Activated naive CD4-positive, alpha-beta T cell treated with anti-CD3 and anti-CD28 coated beads, Interleukin-2, amount 10 ng/mL, durations not matched to agents 7 days and 5 days (primary cell): Measurements from ENCODE around the gene MGAT5B.
A peak's percentile ranks its signal among the peaks of the same experiment; 100 is the strongest.
"Not testable (repeated sequence)": the region's sequence is repeated elsewhere in the genome, so short reads cannot be mapped to it uniquely, and the experiment has no call there.

Experiments
- CTCF ChIA-PET: fragments of 350-600 bp; sonication (Branson Sonifier 250); formaldehyde crosslinking; loops from one replicate; lab custom pipeline; 2021; ENCODE audit warnings: antibody characterized with exemption; lab: Charles Lee
- DNase-seq: peaks from one replicate; pipeline ENCODE4 v3.0.0-alpha.2; 2020
- H3K27ac Mint-ChIP-seq: one replicate; pipeline ENCODE4 v1.8.0; 2021; ENCODE audit warnings: mild to moderate bottlenecking, moderate library complexity, mixed read lengths
- H3K27me3 Mint-ChIP-seq: one replicate; pipeline ENCODE4 v1.8.0; 2021; ENCODE audit warnings: mild to moderate bottlenecking, mixed read lengths
- H3K36me3 Mint-ChIP-seq: one replicate; pipeline ENCODE4 v1.8.0; 2021; ENCODE audit warnings: mixed read lengths
- H3K4me1 Mint-ChIP-seq: one replicate; pipeline ENCODE4 v1.8.0; 2021; ENCODE audit warnings: mixed read lengths
- H3K4me3 Mint-ChIP-seq: one replicate; pipeline ENCODE4 v1.8.0; 2021; ENCODE audit warnings: mild to moderate bottlenecking, moderate library complexity, mixed read lengths
- H3K9me3 Mint-ChIP-seq: one replicate; pipeline ENCODE4 v1.8.0; 2021; ENCODE audit warnings: mixed read lengths

Gene MGAT5B

GRCh38 chr17:76970228-76970627, 102.0 kb downstream of the MGAT5B start:
- CTCF ChIA-PET, result interaction anchor here (0.9 kb wide), 1 partner anchor 86 kb away, joined by 3 read pairs; no protein-coding TSS in a partner anchor
- H3K36me3 Mint-ChIP-seq, H3K27ac Mint-ChIP-seq, H3K9me3 Mint-ChIP-seq, DNase-seq: not testable (repeated sequence)
- H3K27me3 Mint-ChIP-seq, result peaks cover 89% of the 10 kb centered on the region
- peaks cover 19% of the 10 kb centered on the region for H3K4me1 Mint-ChIP-seq
- H3K4me3 Mint-ChIP-seq, result peak overlapping the region; percentile 5

GRCh38 chr17:76972046-76972641, 103.9 kb downstream of the MGAT5B start:
- peaks cover 75% of the 10 kb centered on the region for H3K27me3 Mint-ChIP-seq
- no peak overlapping the region for H3K27ac Mint-ChIP-seq
- peaks cover 19% of the 10 kb centered on the region for H3K4me1 Mint-ChIP-seq
- CTCF ChIA-PET, result interaction anchor here (1.0 to 1.5 kb wide), 2 partner anchors 102 to 114 kb away, joined by 3 read pairs; no protein-coding TSS in a partner anchor
- H3K36me3 Mint-ChIP-seq, result peaks cover 1% of the 10 kb centered on the region
- H3K4me3 Mint-ChIP-seq, result no peak overlapping the region
- peaks cover 16% of the 10 kb centered on the region for H3K9me3 Mint-ChIP-seq
- no peak for DNase-seq

- no peak for DNase-seq
- peaks cover 1% of the 10 kb centered on the region for H3K36me3 Mint-ChIP-seq
- CTCF ChIA-PET, result interaction anchor here (1.0 to 1.5 kb wide), 3 partner anchors 9 to 103 kb away, joined by 3 read pairs; no protein-coding TSS in a partner anchor
- no peak overlapping the region for H3K4me3 Mint-ChIP-seq
- peaks cover 68% of the 10 kb centered on the region for H3K27me3 Mint-ChIP-seq
- peaks cover 19% of the 10 kb centered on the region for H3K4me1 Mint-ChIP-seq
- H3K27ac Mint-ChIP-seq, result no peak overlapping the region
- peaks cover 23% of the 10 kb centered on the region for H3K9me3 Mint-ChIP-seq
These were observed 104.8 kb downstream of the MGAT5B start for GRCh38 chr17:76973040-76973439.

GRCh38 chr17:76974721-76975120, 106.5 kb downstream of the MGAT5B start:
- H3K27ac Mint-ChIP-seq, result no peak overlapping the region
- no peak overlapping the region for H3K4me3 Mint-ChIP-seq
- DNase-seq, result no peak
- H3K27me3 Mint-ChIP-seq, result peaks cover 52% of the 10 kb centered on the region
- H3K9me3 Mint-ChIP-seq, result peaks cover 31% of the 10 kb centered on the region
- H3K36me3 Mint-ChIP-seq, result peaks cover 10% of the 10 kb centered on the region
- H3K4me1 Mint-ChIP-seq, result peaks cover 6% of the 10 kb centered on the region
- CTCF ChIA-PET, result no interaction called here

GRCh38 chr17:76978050-76978449, 109.8 kb downstream of the MGAT5B start:
- H3K27ac Mint-ChIP-seq, DNase-seq, H3K4me3 Mint-ChIP-seq, CTCF ChIA-PET, H3K36me3 Mint-ChIP-seq: not testable (repeated sequence)
- peaks cover 31% of the 10 kb centered on the region for H3K9me3 Mint-ChIP-seq
- peaks cover 25% of the 10 kb centered on the region for H3K27me3 Mint-ChIP-seq
- peaks cover 22% of the 10 kb centered on the region for H3K4me1 Mint-ChIP-seq

GRCh38 chr17:76981545-76982295, 113.5 kb downstream of the MGAT5B start:
- no peak for DNase-seq
- Mint-ChIP-seq H3K4me1 (peaks cover 28% of the 10 kb centered on the region), H3K27me3 (peaks cover 10% of the 10 kb centered on the region), H3K36me3 (peaks cover 8% of the 10 kb centered on the region), H3K9me3 (peaks cover 18% of the 10 kb centered on the region), H3K27ac (peak overlapping the region; percentile 90), H3K4me3 (no peak overlapping the region)
- CTCF ChIA-PET, result interaction anchor here (1.7 kb wide), 1 partner anchor 9 kb away, joined by 3 read pairs; no protein-coding TSS in a partner anchor

GRCh38 chr17:76982408-76983074, 114.3 kb downstream of the MGAT5B start:
- Mint-ChIP-seq H3K27ac (peak overlapping the region; percentile 90), H3K27me3 (peaks cover 9% of the 10 kb centered on the region), H3K4me3 (no peak overlapping the region), H3K9me3 (peaks cover 11% of the 10 kb centered on the region), H3K36me3 (peaks cover 8% of the 10 kb centered on the region), H3K4me1 (peaks cover 28% of the 10 kb centered on the region)
- CTCF ChIA-PET, result interaction anchor here (1.7 kb wide), 1 partner anchor 10 kb away, joined by 3 read pairs; no protein-coding TSS in a partner anchor
- DNase-seq, result peak; percentile 68

GRCh38 chr17:76983075-76983775, 115.0 kb downstream of the MGAT5B start:
- Mint-ChIP-seq H3K4me1 (peaks cover 28% of the 10 kb centered on the region), H3K4me3 (no peak overlapping the region), H3K9me3 (peaks cover 6% of the 10 kb centered on the region), H3K27ac (peak overlapping the region; percentile 90), H3K27me3 (peaks cover 15% of the 10 kb centered on the region), H3K36me3 (peaks cover 7% of the 10 kb centered on the region)
- DNase-seq, result no peak
- CTCF ChIA-PET, result no interaction called here

- CTCF ChIA-PET, result no interaction called here
- Mint-ChIP-seq H3K9me3 (no peaks in the 10 kb centered on the region), H3K4me3 (no peak overlapping the region), H3K27ac (no peak overlapping the region), H3K27me3 (peaks cover 29% of the 10 kb centered on the region), H3K36me3 (no peaks in the 10 kb centered on the region), H3K4me1 (peaks cover 23% of the 10 kb centered on the region)
- DNase-seq, result no peak
These were observed 118.2 kb downstream of the MGAT5B start for GRCh38 chr17:76986365-76986764.

- Mint-ChIP-seq H3K9me3 (no peaks in the 10 kb centered on the region), H3K4me3 (no peak overlapping the region), H3K4me1 (peaks cover 11% of the 10 kb centered on the region), H3K27me3 (peaks cover 35% of the 10 kb centered on the region), H3K36me3 (no peaks in the 10 kb centered on the region), H3K27ac (no peak overlapping the region)
- DNase-seq, result no peak
- CTCF ChIA-PET, result no interaction called here
These were observed 119.4 kb downstream of the MGAT5B start for GRCh38 chr17:76987486-76988093.

GRCh38 chr17:76988796-76989195, 120.6 kb downstream of the MGAT5B start:
- Mint-ChIP-seq H3K27me3 (peaks cover 35% of the 10 kb centered on the region), H3K27ac (no peak overlapping the region), H3K4me1 (peaks cover 6% of the 10 kb centered on the region), H3K9me3 (no peaks in the 10 kb centered on the region), H3K4me3 (no peak overlapping the region), H3K36me3 (no peaks in the 10 kb centered on the region)
- CTCF ChIA-PET, result no interaction called here
- no peak for DNase-seq

GRCh38 chr17:76989519-76989918, 121.3 kb downstream of the MGAT5B start:
- H3K36me3 Mint-ChIP-seq, result no peaks in the 10 kb centered on the region
- CTCF ChIA-PET, result no interaction called here
- peaks cover 35% of the 10 kb centered on the region for H3K27me3 Mint-ChIP-seq
- no peak overlapping the region for H3K27ac Mint-ChIP-seq
- no peak for DNase-seq
- H3K4me1 Mint-ChIP-seq, result peaks cover 14% of the 10 kb centered on the region
- no peaks in the 10 kb centered on the region for H3K9me3 Mint-ChIP-seq
- no peak overlapping the region for H3K4me3 Mint-ChIP-seq

GRCh38 chr17:76992891-76993290, 124.7 kb downstream of the MGAT5B start:
- Mint-ChIP-seq H3K27me3 (peaks cover 27% of the 10 kb centered on the region), H3K36me3 (no peaks in the 10 kb centered on the region), H3K4me3 (no peak overlapping the region), H3K4me1 (peaks cover 42% of the 10 kb centered on the region), H3K9me3 (no peaks in the 10 kb centered on the region), H3K27ac (no peak overlapping the region)
- CTCF ChIA-PET, result no interaction called here
- DNase-seq, result peak; percentile 11
